Smooth muscle cell of the brain vasculature (primary cell): Measurements from ENCODE around the gene RNF220.

Experiments
- DNase-seq: peaks from one replicate; pipeline ENCODE4 v3.0.0-alpha.2; 2012; ENCODE audit warnings: low read depth, low spot score

The RNF220 gene

DNA sequence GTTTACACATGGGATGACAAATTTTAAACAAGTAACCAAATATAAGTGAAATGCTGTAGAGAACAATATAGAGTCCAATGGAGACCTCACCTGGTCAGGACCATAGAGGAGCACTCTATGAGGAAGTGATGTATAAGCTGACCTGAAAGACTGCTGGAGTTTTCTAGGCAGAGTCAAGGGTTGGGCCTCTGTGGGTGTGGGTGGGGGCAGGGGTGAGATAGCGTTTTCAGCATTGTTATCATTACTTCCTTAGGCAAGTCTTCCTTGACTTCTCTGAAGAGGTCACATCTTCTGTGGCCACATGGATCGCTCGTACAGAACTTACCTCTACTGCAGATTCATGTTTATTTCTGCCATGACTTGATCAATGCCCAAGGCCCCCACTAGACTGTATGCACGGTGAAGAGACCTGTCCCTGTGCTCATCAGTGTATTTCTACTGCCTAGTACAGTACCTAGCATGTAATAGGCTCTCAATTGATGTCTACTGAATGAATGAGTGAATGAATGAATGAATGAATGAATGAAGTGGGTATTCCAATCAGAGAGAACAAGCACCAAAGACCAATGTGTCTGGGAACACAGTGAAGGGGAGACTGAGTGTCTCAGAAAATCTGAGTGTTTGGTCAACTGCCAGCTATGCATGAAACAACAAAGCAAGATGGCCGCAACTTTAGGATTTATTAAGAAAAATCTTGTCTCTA, 116.5 kb downstream of the RNF220 start:
- no peak for DNase-seq

DNA sequence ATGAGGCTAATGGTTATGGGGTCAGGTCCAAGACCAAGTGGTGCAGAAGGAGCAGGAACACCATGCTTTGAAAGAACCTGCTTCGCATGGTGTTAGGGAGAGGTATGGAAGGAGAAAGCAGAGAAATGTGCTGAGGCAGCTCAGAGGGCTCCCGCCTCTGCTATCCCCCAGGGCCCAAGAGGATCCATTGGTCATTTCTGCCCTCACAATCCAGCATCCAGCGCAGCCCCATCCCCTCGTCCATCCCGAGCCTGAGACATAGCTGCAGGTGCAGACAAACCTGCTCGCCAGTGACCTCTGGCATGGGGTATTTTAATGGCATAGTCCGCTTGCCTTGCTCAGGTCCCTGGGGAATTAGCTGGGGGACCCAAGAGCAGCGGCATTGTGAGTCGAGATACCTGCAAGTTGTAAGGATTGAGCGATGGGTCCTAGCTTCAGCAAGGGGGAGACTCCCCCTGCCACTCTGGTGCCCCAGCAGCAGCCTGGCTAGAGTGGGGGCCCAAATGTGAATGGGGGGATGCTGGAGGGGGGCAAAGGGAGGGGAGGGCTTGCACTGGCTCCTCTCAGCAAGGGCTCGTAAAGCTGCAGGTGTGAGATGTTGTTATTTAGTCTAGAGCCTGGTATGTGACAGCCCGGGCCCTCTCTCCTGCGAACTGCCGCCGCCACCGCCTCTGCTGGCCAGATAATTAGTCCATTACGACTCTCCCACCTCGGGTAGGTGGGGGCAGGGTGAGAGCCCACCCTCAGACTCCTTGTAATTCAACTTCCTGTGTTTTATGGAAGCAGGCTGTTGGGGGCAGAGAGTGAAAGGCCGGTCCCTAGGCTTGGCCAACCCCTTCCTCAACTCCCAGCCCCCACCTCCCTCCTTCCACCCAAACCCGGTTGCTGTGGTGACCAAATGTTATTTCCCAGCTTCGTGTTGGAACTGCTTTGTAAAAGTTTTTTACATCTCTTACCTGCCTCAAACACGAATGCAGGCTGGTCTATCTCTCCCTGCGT, 118.8 kb downstream of the RNF220 start:
- no peak for DNase-seq

DNA sequence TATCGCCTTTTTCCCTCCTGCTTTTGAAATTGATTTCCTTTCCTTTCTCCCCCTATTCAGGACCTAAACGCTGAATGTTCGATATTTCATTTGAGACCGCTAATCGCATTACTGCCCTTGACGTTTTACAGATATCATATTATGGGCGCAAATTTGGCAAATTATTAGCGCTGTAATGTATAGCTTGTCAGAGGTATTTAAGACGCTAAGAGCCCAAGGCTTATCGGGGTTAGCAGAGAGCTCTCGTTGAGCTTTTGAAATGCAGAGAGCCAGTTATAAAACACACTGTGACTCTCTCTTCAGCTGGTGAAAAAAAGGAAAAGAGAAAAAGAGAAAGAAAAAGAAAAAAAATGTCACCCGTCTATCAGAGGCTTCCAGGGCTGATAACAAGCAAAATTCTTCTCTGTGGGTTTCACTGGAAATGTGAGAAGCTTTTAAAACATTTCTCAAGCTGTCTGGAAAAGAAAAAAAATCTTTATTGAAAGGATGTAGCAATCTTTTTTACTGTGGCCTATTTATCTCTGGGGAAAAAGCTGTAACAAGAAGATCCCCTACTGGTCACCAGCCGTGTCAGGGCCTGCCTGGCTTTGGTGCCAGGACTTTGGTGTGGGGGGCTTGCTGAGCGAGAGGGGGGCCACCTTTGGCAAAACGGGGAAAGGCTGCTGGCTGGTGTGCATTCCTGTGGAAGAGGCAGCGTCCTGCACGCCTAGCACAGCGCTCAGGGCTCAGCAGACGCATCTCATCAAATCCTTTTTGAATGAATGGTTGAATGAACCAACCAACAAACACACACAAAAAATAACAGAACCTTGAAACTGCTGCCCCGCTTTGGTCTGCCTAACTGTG, 119.8 kb downstream of the RNF220 start:
- DNase-seq, result no peak

- no peak for DNase-seq
These were observed 121.4 kb downstream of the RNF220 start for GRCh38 chr1:44526295-44527073.

DNA sequence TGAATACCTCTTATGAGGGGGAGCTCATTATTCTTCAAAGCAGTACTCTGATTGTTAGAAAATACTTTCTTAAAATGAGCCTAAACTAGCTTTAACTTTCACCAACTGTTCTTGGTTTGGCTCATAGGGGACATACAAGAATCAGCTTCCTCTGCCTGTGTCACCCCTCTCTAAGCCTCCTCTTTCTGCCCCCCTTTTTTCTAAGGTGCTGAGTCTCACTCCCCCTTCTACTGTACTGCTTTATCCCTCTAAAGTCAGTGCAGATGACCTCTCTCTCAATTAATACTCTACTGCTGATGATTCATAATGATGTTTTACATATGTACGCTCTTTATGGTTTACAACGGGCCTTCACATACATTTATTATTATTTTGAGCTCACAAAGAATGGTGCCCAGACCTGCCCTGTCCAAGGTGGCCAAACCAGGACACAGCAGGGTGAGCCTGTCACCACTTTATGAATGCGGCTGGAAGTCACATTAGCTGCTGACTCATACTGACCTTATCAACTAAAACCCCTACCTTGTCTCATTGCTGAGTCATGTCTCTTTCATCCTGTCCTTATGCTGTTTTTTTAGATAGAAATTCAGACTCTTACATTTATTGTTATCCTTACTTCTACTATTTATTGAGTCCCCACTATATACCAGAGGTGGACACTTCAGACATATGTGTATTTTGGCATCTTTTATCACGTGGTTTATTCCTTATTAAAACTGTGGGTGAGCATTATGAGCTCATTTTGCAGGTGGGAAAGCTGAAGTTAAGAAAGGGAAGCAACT, 126.9 kb downstream of the RNF220 start:
- DNase-seq, result no peak

DNA sequence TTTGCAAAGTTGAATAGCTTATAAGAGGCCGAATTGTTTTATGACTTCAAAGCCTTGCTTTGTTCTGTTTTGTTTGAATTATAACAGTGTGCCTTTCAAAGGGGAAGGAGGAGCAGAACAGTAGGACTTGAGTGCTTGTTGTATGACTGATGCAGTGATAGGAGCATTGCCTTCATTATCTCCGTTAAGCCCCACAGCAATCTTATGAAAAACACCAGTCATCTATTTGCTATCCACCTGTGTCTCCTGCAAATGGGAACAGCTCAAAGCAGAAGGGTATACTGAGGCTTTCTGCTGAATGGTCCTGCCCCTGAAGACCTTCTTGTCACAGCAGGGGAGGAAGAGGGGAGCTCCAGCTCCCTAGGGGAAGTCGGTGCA, 127.5 kb downstream of the RNF220 start:
- DNase-seq, result no peak

- no peak for DNase-seq
These were observed 129.7 kb downstream of the RNF220 start for GRCh38 chr1:44534771-44535170.

DNA sequence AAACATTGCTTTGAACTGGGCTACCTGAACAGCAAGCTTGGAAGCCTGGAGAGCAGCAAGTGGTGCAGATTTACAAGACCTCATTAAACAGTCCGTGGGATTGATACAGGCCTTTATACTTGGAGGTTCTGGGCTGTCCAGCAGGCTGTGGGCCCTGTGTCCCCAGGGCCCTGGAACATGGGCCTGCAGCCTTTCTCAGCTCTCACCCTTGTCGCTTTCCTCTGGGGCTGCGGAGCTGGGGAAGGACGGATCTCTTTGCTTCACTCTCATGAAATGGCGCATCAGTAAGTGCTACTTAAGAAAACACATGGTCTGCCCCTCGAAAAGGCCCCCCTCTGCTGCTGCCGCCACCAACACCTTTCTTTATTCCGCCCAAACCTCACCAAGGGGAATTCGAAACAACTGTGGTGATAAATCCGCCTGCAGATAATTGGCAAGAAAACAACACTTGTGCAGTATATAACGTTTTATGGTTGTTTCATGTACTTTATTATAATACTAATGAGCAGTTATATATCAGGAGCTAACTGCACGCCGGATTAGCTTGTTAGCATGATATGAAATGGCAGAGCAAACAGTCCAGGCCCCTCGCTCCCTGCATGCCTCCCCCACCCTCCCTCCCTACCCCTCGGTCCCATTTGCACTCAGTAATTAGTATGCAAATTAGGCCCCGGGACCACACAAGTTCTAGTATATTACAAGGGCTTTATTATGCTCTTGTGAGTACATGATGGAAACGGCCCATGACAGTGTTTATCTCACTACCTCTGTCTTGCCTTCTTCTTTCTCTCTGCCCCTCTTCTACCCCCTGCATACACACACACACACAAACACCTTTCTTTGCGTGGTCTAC, 131.5 kb downstream of the RNF220 start:
- no peak for DNase-seq

DNA sequence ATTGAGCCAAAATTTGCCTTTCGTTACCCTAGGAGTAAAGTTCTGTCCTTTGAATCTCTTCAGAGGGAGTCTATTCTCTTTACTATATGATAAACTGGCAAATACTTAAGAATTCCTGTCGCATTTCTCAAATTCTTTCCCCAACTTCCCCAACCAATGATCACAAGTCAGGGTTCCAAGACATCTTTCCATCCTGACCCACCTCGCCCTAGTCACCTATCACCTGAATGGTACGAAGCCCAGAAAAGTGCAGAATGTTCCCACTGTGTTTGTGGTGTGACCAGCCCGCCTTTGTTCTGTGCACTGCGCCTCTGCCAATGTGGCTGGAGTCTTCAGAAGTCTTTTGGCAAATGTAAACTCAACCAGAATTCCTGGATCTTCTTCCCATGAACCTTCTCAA, 132.5 kb downstream of the RNF220 start:
- no peak for DNase-seq

GRCh38 chr1:44537956-44538355, 132.9 kb downstream of the RNF220 start:
- no peak for DNase-seq

DNA sequence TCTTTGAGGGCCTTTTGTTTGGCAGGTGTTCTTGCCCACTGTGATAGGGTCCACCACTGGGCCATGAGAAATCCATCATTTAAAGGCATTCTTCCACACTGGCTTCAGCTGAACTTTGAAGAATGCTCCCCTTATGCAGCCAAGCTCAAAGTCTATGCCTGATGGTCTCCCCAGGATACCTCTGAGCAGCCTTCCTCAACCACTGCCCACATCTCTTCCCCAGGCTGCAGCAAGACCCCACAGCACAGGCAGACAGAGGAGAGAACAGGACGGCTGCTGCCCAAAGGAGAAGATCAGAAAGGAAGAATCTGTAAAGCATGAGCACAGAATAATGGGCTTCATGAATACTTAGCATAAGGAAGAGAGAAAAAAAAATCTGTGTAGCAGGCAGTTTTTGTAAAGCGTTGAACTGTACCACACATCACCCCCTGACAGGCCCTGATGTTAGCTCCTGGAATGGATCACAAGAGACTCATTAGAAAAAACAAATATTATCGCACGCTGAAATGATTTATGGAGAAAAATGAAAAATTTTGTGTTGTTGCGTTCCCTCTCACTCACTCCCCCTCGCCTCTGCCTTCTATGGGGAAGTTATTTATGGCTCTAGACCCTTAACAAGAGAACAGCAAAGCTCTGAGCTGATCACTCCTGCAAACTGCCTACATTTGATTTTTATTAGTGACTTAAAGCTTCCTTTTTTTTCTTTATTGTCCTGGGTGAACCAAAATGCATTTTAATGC, 135.1 kb downstream of the RNF220 start:
- no peak for DNase-seq

- no peak for DNase-seq
These were observed 137.5 kb downstream of the RNF220 start for GRCh38 chr1:44542420-44543063.

DNA sequence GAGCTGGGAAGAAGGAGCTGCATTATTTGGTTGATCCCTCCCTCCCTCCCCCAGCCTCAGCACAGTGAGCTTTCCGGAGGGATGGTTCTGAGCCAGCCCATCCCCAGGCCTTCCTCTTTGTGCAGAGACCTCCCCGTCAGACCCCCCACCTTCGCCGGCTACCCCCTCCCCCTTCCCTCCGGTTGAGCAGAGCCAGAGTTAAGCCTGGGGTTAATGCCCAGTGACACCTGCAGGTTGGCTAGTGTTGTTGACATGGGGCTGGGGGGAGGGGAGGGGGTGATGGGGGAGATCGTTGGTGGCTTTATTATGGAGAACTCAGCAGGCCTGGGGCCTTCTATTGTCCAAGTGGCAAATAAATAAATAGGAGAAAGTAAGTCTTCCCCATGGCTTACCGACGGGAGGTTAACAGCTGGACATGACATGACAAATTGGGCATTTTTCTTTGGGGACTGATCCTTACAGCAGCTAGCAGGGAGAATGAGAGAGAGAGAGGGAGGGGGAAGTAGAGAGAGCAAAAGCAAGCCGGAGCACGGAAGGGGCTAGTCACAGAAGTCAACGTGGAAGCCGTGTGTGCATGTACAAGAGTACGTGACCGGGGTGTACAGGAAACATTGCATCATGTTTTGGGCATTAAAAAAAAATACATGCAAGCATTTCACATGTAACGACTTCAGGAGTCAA, 138.1 kb downstream of the RNF220 start:
- no peak for DNase-seq

DNA sequence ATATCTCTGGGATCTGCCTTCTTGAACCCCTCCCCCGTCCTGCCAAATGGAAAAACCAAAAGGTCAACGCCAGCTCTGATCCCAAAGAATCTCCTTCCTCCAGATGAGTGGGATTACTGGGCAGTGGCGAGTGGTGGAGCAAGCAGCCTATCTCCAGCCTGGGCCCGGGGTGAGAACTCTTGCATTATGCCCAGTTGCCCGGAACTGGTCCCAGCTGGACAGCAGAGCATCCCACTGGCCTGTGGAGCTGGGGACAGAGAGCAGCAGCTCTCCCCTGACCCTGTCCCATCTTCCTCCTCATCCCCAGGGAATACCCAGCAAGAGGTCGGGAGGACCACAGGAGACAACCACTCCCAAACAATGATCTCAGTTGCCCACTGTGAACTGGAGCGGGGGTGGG, 138.7 kb downstream of the RNF220 start:
- no peak for DNase-seq

GRCh38 chr1:44544960-44545359, 139.9 kb downstream of the RNF220 start:
- no peak for DNase-seq

DNA sequence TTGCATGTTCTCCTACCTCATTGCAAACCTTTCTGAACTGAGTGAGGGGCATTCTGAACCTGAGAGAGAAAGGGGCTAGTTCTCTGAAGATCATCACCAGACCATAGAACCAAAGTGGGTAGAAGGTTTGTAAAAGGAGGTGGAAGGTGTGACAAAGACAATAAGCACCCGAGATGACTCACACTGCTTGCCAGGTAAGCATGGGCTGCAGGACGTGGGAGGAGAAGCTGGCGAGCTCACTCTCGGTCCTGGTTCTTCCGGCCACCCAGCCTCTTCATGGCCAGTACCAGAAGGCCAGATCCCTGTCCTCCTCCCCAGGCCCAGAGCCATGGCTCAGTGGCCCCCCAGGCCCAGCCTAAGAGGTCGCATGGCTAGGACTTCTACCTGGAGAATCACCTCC, 140.9 kb downstream of the RNF220 start:
- no peak for DNase-seq

DNA sequence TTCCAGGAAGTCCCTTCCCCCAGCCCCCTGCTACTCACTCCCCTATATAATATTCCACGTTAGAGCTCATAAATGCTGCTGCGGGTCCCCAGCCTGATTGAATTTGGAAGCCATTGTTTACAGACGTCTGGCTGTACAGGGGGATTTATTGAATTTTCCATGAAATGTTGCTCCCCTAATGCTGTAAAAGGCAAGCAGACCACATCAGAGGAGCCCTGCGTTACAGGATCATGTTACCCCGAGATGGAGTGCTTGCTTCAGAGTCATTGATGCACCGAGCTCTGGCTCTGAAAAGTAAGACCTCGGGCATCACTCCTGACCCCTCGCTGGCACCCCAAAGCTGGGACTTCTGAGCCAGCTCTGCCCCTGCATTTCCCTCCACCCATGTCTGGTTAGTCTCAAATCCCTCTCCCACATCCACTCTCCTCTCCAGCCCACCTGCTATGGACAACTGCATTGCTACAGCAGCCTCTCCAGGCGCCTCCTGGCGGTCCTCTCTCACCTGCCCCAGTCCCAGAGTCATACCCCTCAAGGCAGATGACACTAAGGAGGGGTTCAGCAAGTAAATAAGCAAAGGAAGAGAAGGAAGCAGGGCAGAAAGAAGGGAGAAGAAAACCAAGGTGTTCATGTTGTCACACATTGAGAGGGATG, 141.5 kb downstream of the RNF220 start:
- no peak for DNase-seq
